EL (cell line): ENCODE data around the gene GNE.
"Not testable (repeated sequence)": the region's sequence is repeated elsewhere in the genome, so short reads cannot be mapped to it uniquely, and the experiment has no call there.

Source experiments
- DNase-seq: peaks from one replicate; pipeline ENCODE4 v3.0.0-alpha.2; 2016

GNE gene

GRCh38 chr9:36263683-36264082 is 5.4 kb upstream of the GNE start:
- DNase-seq: no peak

- DNase-seq: no peak
Observed at GRCh38 chr9:36258996-36259533, 817 bp upstream of the GNE start.

GRCh38 chr9:36251428-36251827 is 6.8 kb downstream of the GNE start:
- DNase-seq: no peak

GRCh38 chr9:36250079-36250478 is 8.2 kb downstream of the GNE start:
- DNase-seq: no peak

- DNase-seq: no peak
Observed at GRCh38 chr9:36249189-36249588, 9.1 kb downstream of the GNE start.

- peak; percentile 46 for DNase-seq
Observed at GRCh38 chr9:36248061-36248460, 10.2 kb downstream of the GNE start.

- no peak for DNase-seq
Observed at GRCh38 chr9:36247356-36247755, 10.9 kb downstream of the GNE start.

- DNase-seq: no peak
Observed at GRCh38 chr9:36245906-36246305, 12.3 kb downstream of the GNE start.

- not testable (repeated sequence) for DNase-seq
Observed at GRCh38 chr9:36239675-36240074, 18.6 kb downstream of the GNE start.

GRCh38 chr9:36239205-36239604 is 19.0 kb downstream of the GNE start:
- DNase-seq: not testable (repeated sequence)

- DNase-seq: no peak
Observed at GRCh38 chr9:36237230-36237629, 21.0 kb downstream of the GNE start.

- peak; percentile 28 for DNase-seq
Observed at GRCh38 chr9:36222449-36222848, 35.8 kb downstream of the GNE start.

GRCh38 chr9:36221667-36222066 is 36.6 kb downstream of the GNE start:
- no peak for DNase-seq

- DNase-seq: no peak
Observed at GRCh38 chr9:36218411-36218901, 39.8 kb downstream of the GNE start.

- no peak for DNase-seq
Observed at GRCh38 chr9:36218011-36218410, 40.2 kb downstream of the GNE start.

GRCh38 chr9:36217256-36217968 is 40.8 kb downstream of the GNE start:
- DNase-seq: no peak

GRCh38 chr9:36214571-36214970 is 43.7 kb downstream of the GNE start:
- no peak for DNase-seq

GRCh38 chr9:36213989-36214388 is 44.3 kb downstream of the GNE start:
- no peak for DNase-seq

GRCh38 chr9:36213387-36213786 is 44.9 kb downstream of the GNE start:
- DNase-seq: no peak

- DNase-seq: no peak
Observed at GRCh38 chr9:36211510-36211909, 46.7 kb downstream of the GNE start.

GRCh38 chr9:36210722-36211121 is 47.5 kb downstream of the GNE start:
- DNase-seq: no peak

GRCh38 chr9:36208521-36209253 is 49.6 kb downstream of the GNE start:
- DNase-seq: no peak

- no peak for DNase-seq
Observed at GRCh38 chr9:36207546-36208012, 50.7 kb downstream of the GNE start.

GRCh38 chr9:36207016-36207415 is 51.2 kb downstream of the GNE start:
- peak; percentile 59 for DNase-seq
